SK-N-SH treated with all-trans-retinoic acid at 6 μM for 48 hours (cell line): ENCODE measurements around the gene GLS.
A peak's percentile ranks its signal among the peaks of the same experiment; 100 is the strongest.

Source experiments
- ATAC-seq: fragments of 200-7000 bp; cut with Tn5 transposase; 3 replicates; pipeline ENCODE4 v1.9.1; 2020; ENCODE audit warnings: mild to moderate bottlenecking, moderate library complexity
- ARNTL ChIP-seq: fragments of 450-650 bp; formaldehyde crosslinking; IDR thresholded peaks from 2 replicates; pipeline ENCODE4 v1.5.0; 2020; ENCODE audit warnings: low read depth, mild to moderate bottlenecking, moderate library complexity, borderline replicate concordance
- BACH2 ChIP-seq: fragments of 250-450 bp; sonication (Bioruptor Pico); IDR thresholded peaks from 2 replicates; pipeline ENCODE4 v1.9.0; 2021; ENCODE audit warnings: mild to moderate bottlenecking, borderline replicate concordance
- CSDC2 ChIP-seq: fragments of 250-450 bp; sonication (Bioruptor Pico); IDR thresholded peaks from 2 replicates; pipeline ENCODE4 v1.5.0; 2020; ENCODE audit warnings: mild to moderate bottlenecking, moderate library complexity
- ISL1 ChIP-seq: fragments of 250-450 bp; sonication (Bioruptor Pico); IDR thresholded peaks from 2 replicates; pipeline ENCODE4 v2.1.2; 2022; ENCODE audit warnings: mild to moderate bottlenecking, moderate library complexity
- PPARA ChIP-seq: fragments of 250-450 bp; sonication (Bioruptor Pico); IDR thresholded peaks from 2 replicates; pipeline ENCODE4 v1.5.0; 2020; ENCODE audit warnings: mild to moderate bottlenecking, borderline replicate concordance
- RARB ChIP-seq: fragments of 250-450 bp; sonication (Bioruptor Pico); IDR thresholded peaks from 2 replicates; pipeline ENCODE4 v1.8.0; 2021; ENCODE audit warnings: mild to moderate bottlenecking, moderate library complexity
- TOX ChIP-seq: fragments of 250-450 bp; sonication (Bioruptor Pico); IDR thresholded peaks from 2 replicates; pipeline ENCODE4 v1.8.0; 2021; ENCODE audit warnings: mild to moderate bottlenecking, moderate library complexity, borderline replicate concordance
- ZFP3 ChIP-seq: fragments of 250-450 bp; sonication (Bioruptor Pico); IDR thresholded peaks from 2 replicates; pipeline ENCODE4 v1.5.0; 2020; ENCODE audit warnings: mild to moderate bottlenecking, moderate library complexity
- ZNF70 ChIP-seq: fragments of 450-650 bp; formaldehyde crosslinking; IDR thresholded peaks from 2 replicates; pipeline ENCODE4 v1.5.0; 2020; ENCODE audit warnings: mild to moderate bottlenecking, moderate library complexity
- ZNF8 ChIP-seq: fragments of 450-650 bp; formaldehyde crosslinking; IDR thresholded peaks from 2 replicates; pipeline ENCODE4 v1.5.0; 2020; ENCODE audit warnings: mild to moderate bottlenecking, moderate library complexity
- TF ChIP-seq, protein P1 (sequence below): fragments of 250-450 bp; sonication (Bioruptor Pico); IDR thresholded peaks from 2 replicates; pipeline ENCODE4 v1.5.0; 2020; ENCODE audit warnings: mild to moderate bottlenecking, moderate library complexity
- TF ChIP-seq, protein P2 (sequence below): fragments of 250-450 bp; sonication (Bioruptor Pico); IDR thresholded peaks from 2 replicates; pipeline ENCODE4 v1.8.0; 2020; ENCODE audit warnings: mild to moderate bottlenecking, moderate library complexity, borderline replicate concordance
- TF ChIP-seq, protein P3 (sequence below): fragments of 250-450 bp; sonication (Bioruptor Pico); IDR thresholded peaks from 2 replicates; pipeline ENCODE4 v1.8.0; 2021; ENCODE audit warnings: low read depth, mild to moderate bottlenecking, moderate library complexity, borderline replicate concordance

Gene GLS

DNA sequence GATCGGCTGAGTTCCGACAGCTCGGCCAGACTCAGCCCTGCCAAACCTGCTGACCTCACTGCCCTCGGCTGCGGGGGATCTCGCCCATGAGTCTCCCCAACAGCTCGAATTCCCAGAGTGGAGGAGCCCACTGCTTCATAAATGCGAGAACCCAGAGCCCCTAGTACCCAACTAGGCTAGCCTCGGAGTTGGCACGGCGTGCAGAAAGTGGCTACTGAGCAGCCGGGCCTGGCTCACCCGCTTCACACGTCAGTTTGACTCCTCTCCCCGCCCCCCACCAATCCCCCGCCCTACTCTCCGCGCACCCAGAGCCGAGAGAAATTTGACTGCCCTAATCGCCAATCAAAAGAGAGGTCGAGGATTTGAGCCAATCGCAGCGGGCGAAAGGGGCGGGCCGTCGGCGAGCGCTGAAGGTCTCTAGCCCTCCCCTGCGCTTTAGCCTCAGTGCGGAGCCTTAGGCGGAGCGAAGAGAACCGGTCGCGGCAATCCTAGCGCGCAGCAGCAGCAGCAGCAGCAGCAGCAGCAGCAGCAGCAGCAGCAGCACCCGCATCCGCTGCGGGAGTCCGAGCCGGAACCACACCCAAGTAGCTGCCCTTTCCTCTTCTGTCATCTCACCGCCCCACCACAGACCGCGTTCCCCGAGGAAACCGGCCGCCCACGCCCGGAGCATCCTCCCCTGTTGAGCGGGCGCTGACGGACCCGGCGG is at the start of gene GLS:
Gene GLS, plus strand, starts transcription at position 444 of the 706 bp plus-strand sequence. CDS start 264 bp downstream, outside the sequence.
- TF ChIP-seq ISL1 (CRISPR knock-in tag) = no peak
- no peak for TF ChIP-seq TOX (CRISPR knock-in tag)
- TF ChIP-seq ZFP3 (CRISPR knock-in tag) = no peak
- no peak for TF ChIP-seq BACH2
- TF ChIP-seq, protein P1, sequence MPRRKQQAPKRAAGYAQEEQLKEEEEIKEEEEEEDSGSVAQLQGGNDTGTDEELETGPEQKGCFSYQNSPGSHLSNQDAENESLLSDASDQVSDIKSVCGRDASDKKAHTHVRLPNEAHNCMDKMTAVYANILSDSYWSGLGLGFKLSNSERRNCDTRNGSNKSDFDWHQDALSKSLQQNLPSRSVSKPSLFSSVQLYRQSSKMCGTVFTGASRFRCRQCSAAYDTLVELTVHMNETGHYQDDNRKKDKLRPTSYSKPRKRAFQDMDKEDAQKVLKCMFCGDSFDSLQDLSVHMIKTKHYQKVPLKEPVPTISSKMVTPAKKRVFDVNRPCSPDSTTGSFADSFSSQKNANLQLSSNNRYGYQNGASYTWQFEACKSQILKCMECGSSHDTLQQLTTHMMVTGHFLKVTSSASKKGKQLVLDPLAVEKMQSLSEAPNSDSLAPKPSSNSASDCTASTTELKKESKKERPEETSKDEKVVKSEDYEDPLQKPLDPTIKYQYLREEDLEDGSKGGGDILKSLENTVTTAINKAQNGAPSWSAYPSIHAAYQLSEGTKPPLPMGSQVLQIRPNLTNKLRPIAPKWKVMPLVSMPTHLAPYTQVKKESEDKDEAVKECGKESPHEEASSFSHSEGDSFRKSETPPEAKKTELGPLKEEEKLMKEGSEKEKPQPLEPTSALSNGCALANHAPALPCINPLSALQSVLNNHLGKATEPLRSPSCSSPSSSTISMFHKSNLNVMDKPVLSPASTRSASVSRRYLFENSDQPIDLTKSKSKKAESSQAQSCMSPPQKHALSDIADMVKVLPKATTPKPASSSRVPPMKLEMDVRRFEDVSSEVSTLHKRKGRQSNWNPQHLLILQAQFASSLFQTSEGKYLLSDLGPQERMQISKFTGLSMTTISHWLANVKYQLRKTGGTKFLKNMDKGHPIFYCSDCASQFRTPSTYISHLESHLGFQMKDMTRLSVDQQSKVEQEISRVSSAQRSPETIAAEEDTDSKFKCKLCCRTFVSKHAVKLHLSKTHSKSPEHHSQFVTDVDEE = no peak
- no peak for TF ChIP-seq ZNF70 (CRISPR knock-in tag)
- no peak for TF ChIP-seq PPARA (CRISPR knock-in tag)
- TF ChIP-seq CSDC2 (CRISPR knock-in tag) = no peak
- no peak for TF ChIP-seq ZNF8 (CRISPR knock-in tag)
- peak; percentile 91 for ATAC-seq

DNA sequence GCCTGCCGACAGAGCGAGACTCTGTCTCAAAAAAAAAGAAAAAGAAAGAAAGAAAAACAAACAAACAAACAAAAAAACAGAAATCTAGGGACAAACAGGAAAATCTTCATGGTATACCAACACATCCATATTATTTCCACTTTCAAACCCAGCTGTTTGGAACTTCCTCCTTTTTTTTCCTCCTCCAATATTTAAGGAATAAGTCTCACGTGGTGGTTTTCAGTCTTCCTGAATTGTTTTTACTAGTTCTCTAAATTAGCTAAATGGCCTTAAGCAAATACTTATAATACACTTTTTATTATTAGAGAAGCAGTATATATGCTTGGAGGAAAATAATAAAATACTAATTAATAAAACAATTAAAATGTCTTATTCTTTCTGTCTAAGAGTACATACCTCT is 48.7 kb upstream of the GLS start:
- no peak for ATAC-seq
- no peak for TF ChIP-seq TOX (CRISPR knock-in tag)
- TF ChIP-seq ARNTL (CRISPR knock-in tag) = no peak
- TF ChIP-seq RARB (CRISPR knock-in tag) = no peak
- TF ChIP-seq, protein P1 = no peak
- no peak for TF ChIP-seq BACH2
- TF ChIP-seq, protein P2, sequence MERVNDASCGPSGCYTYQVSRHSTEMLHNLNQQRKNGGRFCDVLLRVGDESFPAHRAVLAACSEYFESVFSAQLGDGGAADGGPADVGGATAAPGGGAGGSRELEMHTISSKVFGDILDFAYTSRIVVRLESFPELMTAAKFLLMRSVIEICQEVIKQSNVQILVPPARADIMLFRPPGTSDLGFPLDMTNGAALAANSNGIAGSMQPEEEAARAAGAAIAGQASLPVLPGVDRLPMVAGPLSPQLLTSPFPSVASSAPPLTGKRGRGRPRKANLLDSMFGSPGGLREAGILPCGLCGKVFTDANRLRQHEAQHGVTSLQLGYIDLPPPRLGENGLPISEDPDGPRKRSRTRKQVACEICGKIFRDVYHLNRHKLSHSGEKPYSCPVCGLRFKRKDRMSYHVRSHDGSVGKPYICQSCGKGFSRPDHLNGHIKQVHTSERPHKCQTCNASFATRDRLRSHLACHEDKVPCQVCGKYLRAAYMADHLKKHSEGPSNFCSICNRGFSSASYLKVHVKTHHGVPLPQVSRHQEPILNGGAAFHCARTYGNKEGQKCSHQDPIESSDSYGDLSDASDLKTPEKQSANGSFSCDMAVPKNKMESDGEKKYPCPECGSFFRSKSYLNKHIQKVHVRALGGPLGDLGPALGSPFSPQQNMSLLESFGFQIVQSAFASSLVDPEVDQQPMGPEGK (CRISPR knock-in tag) = no peak
- TF ChIP-seq, protein P3, sequence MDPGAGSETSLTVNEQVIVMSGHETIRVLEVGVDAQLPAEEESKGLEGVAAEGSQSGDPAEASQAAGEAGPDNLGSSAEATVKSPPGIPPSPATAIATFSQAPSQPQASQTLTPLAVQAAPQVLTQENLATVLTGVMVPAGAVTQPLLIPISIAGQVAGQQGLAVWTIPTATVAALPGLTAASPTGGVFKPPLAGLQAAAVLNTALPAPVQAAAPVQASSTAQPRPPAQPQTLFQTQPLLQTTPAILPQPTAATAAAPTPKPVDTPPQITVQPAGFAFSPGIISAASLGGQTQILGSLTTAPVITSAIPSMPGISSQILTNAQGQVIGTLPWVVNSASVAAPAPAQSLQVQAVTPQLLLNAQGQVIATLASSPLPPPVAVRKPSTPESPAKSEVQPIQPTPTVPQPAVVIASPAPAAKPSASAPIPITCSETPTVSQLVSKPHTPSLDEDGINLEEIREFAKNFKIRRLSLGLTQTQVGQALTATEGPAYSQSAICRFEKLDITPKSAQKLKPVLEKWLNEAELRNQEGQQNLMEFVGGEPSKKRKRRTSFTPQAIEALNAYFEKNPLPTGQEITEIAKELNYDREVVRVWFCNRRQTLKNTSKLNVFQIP = no peak

DNA sequence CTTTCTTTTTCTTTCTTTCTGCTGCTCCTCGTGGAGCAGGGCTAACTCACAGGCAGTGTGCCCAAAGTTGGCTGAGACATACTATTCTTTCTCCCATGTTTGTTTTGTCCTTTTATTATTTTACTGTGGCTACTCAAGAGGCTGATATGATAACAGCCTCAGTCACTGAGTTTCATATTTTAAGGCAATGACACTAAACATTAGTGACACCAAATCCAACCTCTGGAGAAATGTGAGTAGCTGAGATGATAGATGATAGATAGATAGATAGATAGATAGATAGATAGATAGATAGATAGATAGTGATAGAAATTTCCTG is 45.8 kb upstream of the GLS start:
- ATAC-seq = no peak
- no peak for TF ChIP-seq RARB (CRISPR knock-in tag)
- TF ChIP-seq ZNF70 (CRISPR knock-in tag) = no peak
- TF ChIP-seq, protein P2 (CRISPR knock-in tag) = no peak
- TF ChIP-seq, protein P3 = no peak
